Neural cell (in vitro differentiated cells): Measurements from ENCODE around the gene CNFN.

Source experiments
- EP300 ChIP-seq: fragments of 450-650 bp; conservative IDR thresholded peaks from 2 replicates; pipeline ENCODE4 v1.6.1; 2014; ENCODE audit warnings: antibody characterized with exemption, mild to moderate bottlenecking, moderate library complexity; ENCODE audit not compliant: poor library complexity, severe bottlenecking
- EZH2 ChIP-seq: fragments of 200-600, 300-800 bp; shearing (Covaris generic), sonication (generic); IDR thresholded peaks from 2 replicates; pipeline ENCODE4 v1.6.1; 2014; ENCODE audit warnings: antibody characterized with exemption, low read length, borderline replicate concordance, mild to moderate bottlenecking; ENCODE audit not compliant: insufficient read depth, poor library complexity, severe bottlenecking
- MXI1 ChIP-seq: fragments of 450-650 bp; conservative IDR thresholded peaks from 2 replicates; pipeline ENCODE4 v1.6.1; 2014; ENCODE audit warnings: antibody characterized with exemption, mild to moderate bottlenecking; ENCODE audit not compliant: poor library complexity, severe bottlenecking
- TAF1 ChIP-seq: IDR thresholded peaks from 2 replicates; pipeline ENCODE4 v1.6.1; 2012; ENCODE audit warnings: low read depth
- TF ChIP-seq, protein P1 (sequence below): fragments of 450-650 bp; IDR thresholded peaks from 2 replicates; pipeline ENCODE4 v1.5.1; 2014; ENCODE audit warnings: antibody characterized with exemption, mild to moderate bottlenecking, moderate library complexity; ENCODE audit not compliant: poor library complexity, severe bottlenecking

GRCh38 chr19:42426643-42427042 is 36.5 kb upstream of the CNFN start:
- TF ChIP-seq, protein P1, sequence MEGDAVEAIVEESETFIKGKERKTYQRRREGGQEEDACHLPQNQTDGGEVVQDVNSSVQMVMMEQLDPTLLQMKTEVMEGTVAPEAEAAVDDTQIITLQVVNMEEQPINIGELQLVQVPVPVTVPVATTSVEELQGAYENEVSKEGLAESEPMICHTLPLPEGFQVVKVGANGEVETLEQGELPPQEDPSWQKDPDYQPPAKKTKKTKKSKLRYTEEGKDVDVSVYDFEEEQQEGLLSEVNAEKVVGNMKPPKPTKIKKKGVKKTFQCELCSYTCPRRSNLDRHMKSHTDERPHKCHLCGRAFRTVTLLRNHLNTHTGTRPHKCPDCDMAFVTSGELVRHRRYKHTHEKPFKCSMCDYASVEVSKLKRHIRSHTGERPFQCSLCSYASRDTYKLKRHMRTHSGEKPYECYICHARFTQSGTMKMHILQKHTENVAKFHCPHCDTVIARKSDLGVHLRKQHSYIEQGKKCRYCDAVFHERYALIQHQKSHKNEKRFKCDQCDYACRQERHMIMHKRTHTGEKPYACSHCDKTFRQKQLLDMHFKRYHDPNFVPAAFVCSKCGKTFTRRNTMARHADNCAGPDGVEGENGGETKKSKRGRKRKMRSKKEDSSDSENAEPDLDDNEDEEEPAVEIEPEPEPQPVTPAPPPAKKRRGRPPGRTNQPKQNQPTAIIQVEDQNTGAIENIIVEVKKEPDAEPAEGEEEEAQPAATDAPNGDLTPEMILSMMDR = no peak
- TF ChIP-seq EZH2 (no peak), MXI1 (no peak), TAF1 (no peak), EP300 (no peak)
